ENCODE results near the gene HBD. TPM values are rescaled to one million over a fixed set of nuclear protein-coding genes. Genes with fewer than 3 reads are reported as not detected.

Gene HBD
- polyA plus RNA-seq, 1 of the 3 experiments (the other 2 are of a cell fraction): not detected

DNA sequence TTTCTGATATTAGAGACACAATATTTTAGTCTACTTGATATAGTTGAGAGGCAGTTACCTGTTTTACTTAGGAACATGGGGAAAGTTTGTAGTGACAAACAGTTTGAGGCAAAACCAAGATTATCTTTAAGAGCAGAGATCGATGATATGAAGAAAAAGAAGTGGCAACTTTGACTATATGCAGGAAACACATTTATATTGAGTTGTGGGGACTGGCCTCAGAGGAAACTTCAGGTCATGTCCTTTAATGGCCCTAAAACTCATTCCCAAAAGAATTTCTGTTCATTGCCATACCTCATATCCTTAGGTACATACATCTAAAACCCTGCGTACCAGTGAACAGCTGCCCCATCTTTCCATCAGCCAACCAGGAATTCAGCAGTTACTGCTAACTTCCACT lies 10.9 kb upstream of the HBD start:
- Histone ChIP-seq H3F3A (replicated peaks; ENCODE audit: insufficient read depth) (no peaks in the 10 kb centered on the region), H3K79me2 (ENCODE audit: insufficient read depth) (no peaks in the 10 kb centered on the region), H3K36me3 (replicated peaks in 1 of 2; ENCODE audit: control insufficient read depth in 1 of 2, insufficient read depth in 2 of 2, low read length in 1 of 2) (no peaks in the 10 kb centered on the region), H3K9me3 (no peaks in the 10 kb centered on the region), H3K4me1 (ENCODE audit: control insufficient read depth in 1 of 2, insufficient read depth in 2 of 2, low read depth in 1 of 2, low read length in 1 of 2) (no peaks in the 10 kb centered on the region), H3K27me3 (ENCODE audit: insufficient read depth) (no peaks in the 10 kb centered on the region; the same call in 1 of the 2 replicates), H3K9me2 (no peaks in the 10 kb centered on the region), H2AFZ (ENCODE audit: low read depth) (no peak overlapping the region), H4K20me1 (ENCODE audit: insufficient read depth) (no peaks in the 10 kb centered on the region), H3K4me2 (no peak overlapping the region), H3K9ac (no peak overlapping the region), H3K27ac (ENCODE audit: low read depth in 2 of 2, low read length in 1 of 2) (no peak overlapping the region), H3K4me3 (ENCODE audit: low read depth in 2 of 2, low read length in 1 of 2) (no peak overlapping the region)
- DNase-seq: no peak
- POLR2A ChIA-PET: no interaction called here
- 25% methylated on average over 2 of the region's 2 CpGs for WGBS (ENCODE audit: low lambda C conversion rate)
- CTCF ChIA-PET: no interaction called here
- TF ChIP-seq, protein P1, sequence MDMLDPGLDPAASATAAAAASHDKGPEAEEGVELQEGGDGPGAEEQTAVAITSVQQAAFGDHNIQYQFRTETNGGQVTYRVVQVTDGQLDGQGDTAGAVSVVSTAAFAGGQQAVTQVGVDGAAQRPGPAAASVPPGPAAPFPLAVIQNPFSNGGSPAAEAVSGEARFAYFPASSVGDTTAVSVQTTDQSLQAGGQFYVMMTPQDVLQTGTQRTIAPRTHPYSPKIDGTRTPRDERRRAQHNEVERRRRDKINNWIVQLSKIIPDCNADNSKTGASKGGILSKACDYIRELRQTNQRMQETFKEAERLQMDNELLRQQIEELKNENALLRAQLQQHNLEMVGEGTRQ (IDR thresholded peaks at IDR 0.05; ENCODE audit: borderline replicate concordance, low read depth, low read length): no peak
- TF ChIP-seq, protein P2, sequence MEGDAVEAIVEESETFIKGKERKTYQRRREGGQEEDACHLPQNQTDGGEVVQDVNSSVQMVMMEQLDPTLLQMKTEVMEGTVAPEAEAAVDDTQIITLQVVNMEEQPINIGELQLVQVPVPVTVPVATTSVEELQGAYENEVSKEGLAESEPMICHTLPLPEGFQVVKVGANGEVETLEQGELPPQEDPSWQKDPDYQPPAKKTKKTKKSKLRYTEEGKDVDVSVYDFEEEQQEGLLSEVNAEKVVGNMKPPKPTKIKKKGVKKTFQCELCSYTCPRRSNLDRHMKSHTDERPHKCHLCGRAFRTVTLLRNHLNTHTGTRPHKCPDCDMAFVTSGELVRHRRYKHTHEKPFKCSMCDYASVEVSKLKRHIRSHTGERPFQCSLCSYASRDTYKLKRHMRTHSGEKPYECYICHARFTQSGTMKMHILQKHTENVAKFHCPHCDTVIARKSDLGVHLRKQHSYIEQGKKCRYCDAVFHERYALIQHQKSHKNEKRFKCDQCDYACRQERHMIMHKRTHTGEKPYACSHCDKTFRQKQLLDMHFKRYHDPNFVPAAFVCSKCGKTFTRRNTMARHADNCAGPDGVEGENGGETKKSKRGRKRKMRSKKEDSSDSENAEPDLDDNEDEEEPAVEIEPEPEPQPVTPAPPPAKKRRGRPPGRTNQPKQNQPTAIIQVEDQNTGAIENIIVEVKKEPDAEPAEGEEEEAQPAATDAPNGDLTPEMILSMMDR (IDR thresholded peaks at IDR 0.05): no peak
- TF ChIP-seq, protein P3, sequence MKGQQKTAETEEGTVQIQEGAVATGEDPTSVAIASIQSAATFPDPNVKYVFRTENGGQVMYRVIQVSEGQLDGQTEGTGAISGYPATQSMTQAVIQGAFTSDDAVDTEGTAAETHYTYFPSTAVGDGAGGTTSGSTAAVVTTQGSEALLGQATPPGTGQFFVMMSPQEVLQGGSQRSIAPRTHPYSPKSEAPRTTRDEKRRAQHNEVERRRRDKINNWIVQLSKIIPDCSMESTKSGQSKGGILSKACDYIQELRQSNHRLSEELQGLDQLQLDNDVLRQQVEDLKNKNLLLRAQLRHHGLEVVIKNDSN (IDR thresholded peaks at IDR 0.05; ENCODE audit: borderline replicate concordance, low read depth): no peak
- TF ChIP-seq, protein P4, sequence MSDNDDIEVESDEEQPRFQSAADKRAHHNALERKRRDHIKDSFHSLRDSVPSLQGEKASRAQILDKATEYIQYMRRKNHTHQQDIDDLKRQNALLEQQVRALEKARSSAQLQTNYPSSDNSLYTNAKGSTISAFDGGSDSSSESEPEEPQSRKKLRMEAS (IDR thresholded peaks at IDR 0.05; ENCODE audit: low read depth): no peak
- TF ChIP-seq, protein P5, sequence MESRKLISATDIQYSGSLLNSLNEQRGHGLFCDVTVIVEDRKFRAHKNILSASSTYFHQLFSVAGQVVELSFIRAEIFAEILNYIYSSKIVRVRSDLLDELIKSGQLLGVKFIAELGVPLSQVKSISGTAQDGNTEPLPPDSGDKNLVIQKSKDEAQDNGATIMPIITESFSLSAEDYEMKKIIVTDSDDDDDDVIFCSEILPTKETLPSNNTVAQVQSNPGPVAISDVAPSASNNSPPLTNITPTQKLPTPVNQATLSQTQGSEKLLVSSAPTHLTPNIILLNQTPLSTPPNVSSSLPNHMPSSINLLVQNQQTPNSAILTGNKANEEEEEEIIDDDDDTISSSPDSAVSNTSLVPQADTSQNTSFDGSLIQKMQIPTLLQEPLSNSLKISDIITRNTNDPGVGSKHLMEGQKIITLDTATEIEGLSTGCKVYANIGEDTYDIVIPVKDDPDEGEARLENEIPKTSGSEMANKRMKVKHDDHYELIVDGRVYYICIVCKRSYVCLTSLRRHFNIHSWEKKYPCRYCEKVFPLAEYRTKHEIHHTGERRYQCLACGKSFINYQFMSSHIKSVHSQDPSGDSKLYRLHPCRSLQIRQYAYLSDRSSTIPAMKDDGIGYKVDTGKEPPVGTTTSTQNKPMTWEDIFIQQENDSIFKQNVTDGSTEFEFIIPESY (IDR thresholded peaks at IDR 0.05; ENCODE audit: borderline replicate concordance, low read depth): no peak
- TF ChIP-seq FOXM1 (IDR thresholded peaks at IDR 0.05; ENCODE audit: low read depth) (no peak), EZH2phosphoT487 (IDR thresholded peaks at IDR 0.05; ENCODE audit: borderline replicate concordance, low read depth) (no peak), GATA2 (CRISPR knock-in tag; IDR thresholded peaks at IDR 0.05) (no peak), JUND (IDR thresholded peaks at IDR 0.05) (no peak)
- TF ChIP-seq, protein P6, sequence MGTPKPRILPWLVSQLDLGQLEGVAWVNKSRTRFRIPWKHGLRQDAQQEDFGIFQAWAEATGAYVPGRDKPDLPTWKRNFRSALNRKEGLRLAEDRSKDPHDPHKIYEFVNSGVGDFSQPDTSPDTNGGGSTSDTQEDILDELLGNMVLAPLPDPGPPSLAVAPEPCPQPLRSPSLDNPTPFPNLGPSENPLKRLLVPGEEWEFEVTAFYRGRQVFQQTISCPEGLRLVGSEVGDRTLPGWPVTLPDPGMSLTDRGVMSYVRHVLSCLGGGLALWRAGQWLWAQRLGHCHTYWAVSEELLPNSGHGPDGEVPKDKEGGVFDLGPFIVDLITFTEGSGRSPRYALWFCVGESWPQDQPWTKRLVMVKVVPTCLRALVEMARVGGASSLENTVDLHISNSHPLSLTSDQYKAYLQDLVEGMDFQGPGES (IDR thresholded peaks at IDR 0.05; ENCODE audit: low read depth, low read length): no peak

All from SK-N-SH (cell line).